HuH-7.5 (cell line): ENCODE measurements around the gene AVPR1A.

ENCODE experiments used
- DNase-seq: peaks from one replicate; pipeline ENCODE4 v3.0.0; 2011; ENCODE audit warnings: low spot score

The AVPR1A gene

DNA sequence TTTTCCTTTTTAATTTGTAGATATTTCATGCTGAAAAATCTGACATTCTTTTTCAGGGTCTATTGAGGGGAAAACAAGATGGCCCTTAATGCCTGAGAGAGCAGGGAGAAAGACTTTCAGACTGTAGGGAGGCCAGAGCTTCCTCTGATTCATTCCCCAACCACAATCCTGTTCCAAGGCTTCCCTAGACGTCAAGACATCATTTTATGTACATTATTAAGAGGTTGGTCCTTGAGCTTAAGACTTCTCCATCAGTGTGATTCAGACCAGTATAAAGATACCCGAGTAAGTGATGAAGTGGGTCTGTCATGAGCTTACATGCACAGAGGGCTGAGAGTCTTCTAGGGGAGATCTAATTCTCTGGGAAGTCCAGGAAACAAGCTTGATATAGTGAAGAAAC lies 57.3 kb downstream of the AVPR1A start:
- DNase-seq, result no peak

DNA sequence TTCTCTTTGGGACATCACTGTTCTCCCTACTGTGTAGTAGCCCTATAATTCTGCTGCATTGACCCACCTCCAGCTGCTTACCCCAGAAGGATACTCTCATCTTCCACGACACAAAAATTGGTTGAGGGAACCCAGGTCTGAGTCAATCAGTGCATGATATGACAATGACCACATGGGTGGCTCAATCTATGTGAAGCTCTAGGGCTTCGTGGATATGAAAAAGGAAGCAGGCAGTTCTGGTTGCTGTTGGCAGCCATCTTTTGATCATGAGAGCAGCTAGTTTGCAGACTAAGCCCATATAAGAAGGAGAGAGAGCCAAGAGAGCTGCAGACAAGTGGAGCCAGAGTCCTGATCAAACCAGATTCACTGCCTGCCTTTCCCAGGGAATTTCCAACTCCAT lies 57.9 kb downstream of the AVPR1A start:
- no peak for DNase-seq
